ENCODE results near the gene TKFC. TPM values are rescaled to one million over a fixed set of nuclear protein-coding genes. Genes with fewer than 3 reads are reported as not detected.

The TKFC gene
- total RNA-seq, 4 donors from 2014 or later = 32.9 to 103 (median 40.4) TPM

DNA sequence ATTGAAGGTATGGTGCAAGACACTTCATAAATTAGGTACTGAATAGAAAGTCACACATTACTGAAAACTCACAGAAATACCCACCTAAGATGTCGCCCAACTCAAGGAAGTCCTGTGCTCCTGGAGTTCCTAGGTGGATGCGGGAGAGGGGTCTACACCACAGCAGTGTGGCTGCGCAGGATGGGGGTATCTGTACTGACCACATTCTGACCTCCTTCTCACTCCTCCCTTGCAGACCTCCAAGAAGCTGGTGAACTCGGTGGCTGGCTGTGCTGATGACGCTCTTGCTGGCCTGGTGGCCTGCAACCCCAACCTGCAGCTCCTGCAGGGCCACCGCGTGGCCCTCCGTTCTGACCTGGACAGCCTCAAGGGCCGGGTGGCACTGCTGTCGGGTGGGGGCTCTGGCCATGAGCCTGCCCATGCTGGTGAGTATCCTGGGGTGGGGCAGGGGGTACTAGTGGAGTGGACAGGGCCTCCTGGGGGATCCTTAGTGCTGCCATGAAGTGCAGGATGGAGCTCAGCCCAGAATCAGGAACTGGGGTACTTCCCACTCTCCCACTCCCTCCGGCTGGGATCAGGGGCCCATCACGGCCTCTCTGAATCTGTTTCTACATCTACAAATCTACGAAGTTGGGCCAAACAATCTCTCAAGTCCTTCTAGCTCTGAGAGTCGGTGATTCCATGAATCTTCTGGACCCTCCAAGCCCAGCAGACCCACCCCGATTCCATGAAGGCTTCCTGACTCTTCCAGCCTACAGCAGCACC is 4.9 kb downstream of the TKFC start:
- H3K9me3 ChIP-seq = no peaks in the 10 kb centered on the region
- no peak overlapping the region for H3K4me3 ChIP-seq
- no peaks in the 10 kb centered on the region for H3K36me3 ChIP-seq
- no peaks in the 10 kb centered on the region for H3K27me3 ChIP-seq
- intact Hi-C loops (cut with DNase I; ENCODE audit: low total_unique reads) = loop anchor here (2.0 kb wide), 1 partner anchor 47 kb away; no protein-coding TSS in a partner anchor
- 94% methylated on average over 12 of the region's 15 CpGs; no CpG with 5 or more reads in 1 of the 2 donors for WGBS, 2 donors (ENCODE audit: low coverage in 1 of 2)
- peaks cover 6 to 21% (median 12%) of the 10 kb centered on the region in 4 donors for H3K4me1 ChIP-seq
- no peak for DNase-seq
- TF ChIP-seq POLR2AphosphoS5 (IDR thresholded peaks at IDR 0.05) (no peak), POLR2A (IDR thresholded peaks at IDR 0.05) (no peak), EP300 (IDR thresholded peaks at IDR 0.05; ENCODE audit: low read depth) (no peak)
- TF ChIP-seq, protein P1, sequence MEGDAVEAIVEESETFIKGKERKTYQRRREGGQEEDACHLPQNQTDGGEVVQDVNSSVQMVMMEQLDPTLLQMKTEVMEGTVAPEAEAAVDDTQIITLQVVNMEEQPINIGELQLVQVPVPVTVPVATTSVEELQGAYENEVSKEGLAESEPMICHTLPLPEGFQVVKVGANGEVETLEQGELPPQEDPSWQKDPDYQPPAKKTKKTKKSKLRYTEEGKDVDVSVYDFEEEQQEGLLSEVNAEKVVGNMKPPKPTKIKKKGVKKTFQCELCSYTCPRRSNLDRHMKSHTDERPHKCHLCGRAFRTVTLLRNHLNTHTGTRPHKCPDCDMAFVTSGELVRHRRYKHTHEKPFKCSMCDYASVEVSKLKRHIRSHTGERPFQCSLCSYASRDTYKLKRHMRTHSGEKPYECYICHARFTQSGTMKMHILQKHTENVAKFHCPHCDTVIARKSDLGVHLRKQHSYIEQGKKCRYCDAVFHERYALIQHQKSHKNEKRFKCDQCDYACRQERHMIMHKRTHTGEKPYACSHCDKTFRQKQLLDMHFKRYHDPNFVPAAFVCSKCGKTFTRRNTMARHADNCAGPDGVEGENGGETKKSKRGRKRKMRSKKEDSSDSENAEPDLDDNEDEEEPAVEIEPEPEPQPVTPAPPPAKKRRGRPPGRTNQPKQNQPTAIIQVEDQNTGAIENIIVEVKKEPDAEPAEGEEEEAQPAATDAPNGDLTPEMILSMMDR (IDR thresholded peaks at IDR 0.05) = no peak
- H3K27ac ChIP-seq = no peak overlapping the region
- in situ Hi-C loops (cut with MboI; ENCODE audit: low pct_ligation_motif_present in 1 of 4, low pct_unique_long_range_greater_than_20kb in 1 of 4, low sequenced_read_pairs in 3 of 4) = loop anchor here (5.0 to 25.0 kb wide), 3 partner anchors 47 to 501 kb away; partner anchors contain the start of gene CCDC86 (in 1 of the 4)

GRCh38 chr11:61338783-61339489 is 5.9 kb downstream of the TKFC start:
- 93% methylated on average over 25 of the region's 26 CpGs; no CpG with 5 or more reads in 1 of the 2 donors for WGBS, 2 donors (ENCODE audit: low coverage in 1 of 2)
- Histone ChIP-seq H3K27ac (no peak overlapping the region), H3K4me3 (no peak overlapping the region), H3K9me3 (no peaks in the 10 kb centered on the region), H3K4me1 (peaks cover 0 to 15% (median 6%) of the 10 kb centered on the region in 4 donors), H3K27me3 (no peaks in the 10 kb centered on the region), H3K36me3 (no peaks in the 10 kb centered on the region)
- no peak for DNase-seq
- intact Hi-C loops (cut with DNase I; ENCODE audit: low total_unique reads) = no loop called here
- TF ChIP-seq, protein P1 (IDR thresholded peaks at IDR 0.05) = no peak
- TF ChIP-seq EP300 (IDR thresholded peaks at IDR 0.05; ENCODE audit: low read depth) (no peak), POLR2AphosphoS5 (IDR thresholded peaks at IDR 0.05) (no peak), POLR2A (IDR thresholded peaks at IDR 0.05) (no peak)
- in situ Hi-C loops (cut with MboI; ENCODE audit: low pct_ligation_motif_present in 1 of 4, low pct_unique_long_range_greater_than_20kb in 1 of 4, low sequenced_read_pairs in 3 of 4) = loop anchor here (5.0 to 25.0 kb wide), 3 partner anchors 46 to 502 kb away; partner anchors contain the start of gene CCDC86 (in 1 of the 4)

DNA sequence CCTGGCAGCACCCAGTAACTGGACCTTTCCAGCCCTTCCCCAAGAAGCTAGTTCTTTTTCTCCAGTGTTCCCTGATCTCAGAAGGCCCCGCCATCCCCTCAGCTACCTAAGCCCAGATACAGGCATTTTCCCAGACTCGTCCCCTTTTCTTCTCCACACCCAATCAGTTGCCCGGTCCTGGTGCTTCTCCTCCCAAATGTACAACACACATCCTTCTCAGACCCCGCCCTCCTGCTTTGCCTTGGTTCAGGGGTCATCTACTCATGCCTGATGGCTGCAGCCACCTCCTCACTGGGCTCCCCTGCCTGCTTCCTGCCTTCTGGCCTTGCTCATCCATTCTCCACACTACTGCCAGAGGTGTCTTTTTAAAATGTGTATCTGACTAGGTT is 6.5 kb downstream of the TKFC start:
- TF ChIP-seq POLR2AphosphoS5 (IDR thresholded peaks at IDR 0.05) (no peak), POLR2A (IDR thresholded peaks at IDR 0.05) (no peak), EP300 (IDR thresholded peaks at IDR 0.05; ENCODE audit: low read depth) (no peak)
- TF ChIP-seq, protein P1 (IDR thresholded peaks at IDR 0.05) = no peak
- H3K9me3 ChIP-seq = no peaks in the 10 kb centered on the region
- in situ Hi-C loops (cut with MboI; ENCODE audit: low pct_ligation_motif_present in 1 of 4, low pct_unique_long_range_greater_than_20kb in 1 of 4, low sequenced_read_pairs in 3 of 4) (loop anchor here (5.0 to 25.0 kb wide), 3 partner anchors 45 to 502 kb away; partner anchors contain the start of gene CCDC86 (in 1 of the 4)), intact Hi-C loops (cut with DNase I; ENCODE audit: low total_unique reads) (no loop called here)
- no peak overlapping the region for H3K4me3 ChIP-seq
- no peak overlapping the region for H3K27ac ChIP-seq
- DNase-seq = no peak
- no peaks in the 10 kb centered on the region for H3K27me3 ChIP-seq
- WGBS, 2 donors (ENCODE audit: low coverage in 1 of 2) = 79 to 92% methylated on average over 4 of the region's 4 CpGs
- H3K36me3 ChIP-seq = no peaks in the 10 kb centered on the region
- peaks cover 0 to 13% (median 4%) of the 10 kb centered on the region in 4 donors for H3K4me1 ChIP-seq

- WGBS, 2 donors (ENCODE audit: low coverage in 1 of 2) = 100% methylated on average over 2 of the region's 2 CpGs
- intact Hi-C loops (cut with DNase I; ENCODE audit: low total_unique reads) = no loop called here
- Histone ChIP-seq H3K4me3 (no peak overlapping the region), H3K36me3 (no peaks in the 10 kb centered on the region), H3K4me1 (peaks cover 0 to 8% (median 3%) of the 10 kb centered on the region in 4 donors), H3K27ac (no peak overlapping the region), H3K27me3 (no peaks in the 10 kb centered on the region), H3K9me3 (no peaks in the 10 kb centered on the region)
- no peak for DNase-seq
- in situ Hi-C loops (cut with MboI; ENCODE audit: low pct_ligation_motif_present in 1 of 4, low pct_unique_long_range_greater_than_20kb in 1 of 4, low sequenced_read_pairs in 3 of 4) = loop anchor here in 1 of 4 donors (25.0 kb wide), 1 partner anchor 504 kb away; the partner anchor contains the start of gene CCDC86
- no peak for TF ChIP-seq POLR2A (IDR thresholded peaks at IDR 0.05)
- TF ChIP-seq, protein P1 (IDR thresholded peaks at IDR 0.05) = no peak
These were observed 8.0 kb downstream of the TKFC start for GRCh38 chr11:61340979-61341378.
